ENCODE results near the gene SCT.

DNA sequence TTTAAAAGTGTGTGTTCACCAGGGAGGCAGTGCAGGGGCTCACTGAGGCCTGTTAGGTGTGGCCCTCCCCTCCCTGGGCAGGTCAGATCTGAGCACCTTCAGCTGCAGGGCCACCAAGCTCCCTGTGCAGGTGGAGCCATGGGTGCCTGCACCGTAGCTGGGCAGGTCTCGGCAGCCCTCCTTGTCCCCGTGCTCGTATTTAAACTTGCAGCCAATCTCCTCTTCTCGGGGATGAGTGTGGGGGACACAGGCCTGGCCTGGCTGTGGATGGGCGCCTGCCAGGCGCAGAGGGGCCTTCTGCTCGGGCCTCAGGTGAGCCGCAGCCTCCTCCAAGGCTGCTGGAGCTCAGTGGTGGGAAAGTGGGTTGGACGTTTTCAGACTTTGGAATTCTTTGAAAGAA is 31.6 kb downstream of the SCT start:
- TF ChIP-seq, protein P1, sequence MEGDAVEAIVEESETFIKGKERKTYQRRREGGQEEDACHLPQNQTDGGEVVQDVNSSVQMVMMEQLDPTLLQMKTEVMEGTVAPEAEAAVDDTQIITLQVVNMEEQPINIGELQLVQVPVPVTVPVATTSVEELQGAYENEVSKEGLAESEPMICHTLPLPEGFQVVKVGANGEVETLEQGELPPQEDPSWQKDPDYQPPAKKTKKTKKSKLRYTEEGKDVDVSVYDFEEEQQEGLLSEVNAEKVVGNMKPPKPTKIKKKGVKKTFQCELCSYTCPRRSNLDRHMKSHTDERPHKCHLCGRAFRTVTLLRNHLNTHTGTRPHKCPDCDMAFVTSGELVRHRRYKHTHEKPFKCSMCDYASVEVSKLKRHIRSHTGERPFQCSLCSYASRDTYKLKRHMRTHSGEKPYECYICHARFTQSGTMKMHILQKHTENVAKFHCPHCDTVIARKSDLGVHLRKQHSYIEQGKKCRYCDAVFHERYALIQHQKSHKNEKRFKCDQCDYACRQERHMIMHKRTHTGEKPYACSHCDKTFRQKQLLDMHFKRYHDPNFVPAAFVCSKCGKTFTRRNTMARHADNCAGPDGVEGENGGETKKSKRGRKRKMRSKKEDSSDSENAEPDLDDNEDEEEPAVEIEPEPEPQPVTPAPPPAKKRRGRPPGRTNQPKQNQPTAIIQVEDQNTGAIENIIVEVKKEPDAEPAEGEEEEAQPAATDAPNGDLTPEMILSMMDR (IDR thresholded peaks at IDR 0.05; ENCODE audit: extremely low read depth in 1 of 2, insufficient read depth in 1 of 2, low read depth in 1 of 2, low read length in 2 of 2) = no peak
- TF ChIP-seq MYC (IDR thresholded peaks at IDR 0.05; ENCODE audit: low read depth, low read length) (no peak), POLR2A (IDR thresholded peaks at IDR 0.05; ENCODE audit: low read depth, low read length) (no peak), POLR2AphosphoS5 (IDR thresholded peaks at IDR 0.05; ENCODE audit: insufficient read depth, low read depth, low read length) (no peak), EZH2 (IDR thresholded peaks at IDR 0.05; ENCODE audit: borderline replicate concordance, low read depth, low read length, severe bottlenecking) (no peak), JUN (IDR thresholded peaks at IDR 0.05; ENCODE audit: borderline replicate concordance, insufficient read depth, insufficient read length, low read depth) (no peak)

Data from endothelial cell of umbilical vein (primary cell).